ENCODE measurements around the gene TP53I3.

The TP53I3 gene

DNA sequence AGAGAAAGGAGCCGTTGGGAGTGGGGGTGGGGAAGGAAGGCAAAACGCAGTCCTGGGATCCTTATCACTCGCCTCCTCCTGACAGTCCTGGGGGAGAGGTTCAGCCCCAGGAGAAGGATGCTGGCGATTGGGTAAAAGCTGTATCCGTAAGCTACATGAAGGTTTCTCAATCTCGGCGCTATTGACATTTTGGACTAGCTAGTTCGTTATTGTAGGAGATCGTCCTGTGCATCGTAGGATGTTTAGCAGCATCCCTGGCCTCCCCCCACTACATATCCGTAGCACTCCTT is 511 bp upstream of the TP53I3 start:
- DNase-seq (ENCODE audit: low read depth, low spot score) = no peak
- H3K4me3 ChIP-seq (ENCODE audit: low read depth, low read length) = peak overlapping the region; percentile 76
- TF ChIP-seq, protein P1, sequence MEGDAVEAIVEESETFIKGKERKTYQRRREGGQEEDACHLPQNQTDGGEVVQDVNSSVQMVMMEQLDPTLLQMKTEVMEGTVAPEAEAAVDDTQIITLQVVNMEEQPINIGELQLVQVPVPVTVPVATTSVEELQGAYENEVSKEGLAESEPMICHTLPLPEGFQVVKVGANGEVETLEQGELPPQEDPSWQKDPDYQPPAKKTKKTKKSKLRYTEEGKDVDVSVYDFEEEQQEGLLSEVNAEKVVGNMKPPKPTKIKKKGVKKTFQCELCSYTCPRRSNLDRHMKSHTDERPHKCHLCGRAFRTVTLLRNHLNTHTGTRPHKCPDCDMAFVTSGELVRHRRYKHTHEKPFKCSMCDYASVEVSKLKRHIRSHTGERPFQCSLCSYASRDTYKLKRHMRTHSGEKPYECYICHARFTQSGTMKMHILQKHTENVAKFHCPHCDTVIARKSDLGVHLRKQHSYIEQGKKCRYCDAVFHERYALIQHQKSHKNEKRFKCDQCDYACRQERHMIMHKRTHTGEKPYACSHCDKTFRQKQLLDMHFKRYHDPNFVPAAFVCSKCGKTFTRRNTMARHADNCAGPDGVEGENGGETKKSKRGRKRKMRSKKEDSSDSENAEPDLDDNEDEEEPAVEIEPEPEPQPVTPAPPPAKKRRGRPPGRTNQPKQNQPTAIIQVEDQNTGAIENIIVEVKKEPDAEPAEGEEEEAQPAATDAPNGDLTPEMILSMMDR (IDR thresholded peaks at IDR 0.05; ENCODE audit: low read depth, low read length) = no peak
- in situ Hi-C loops (cut with HindIII; ENCODE audit: low sequenced_read_pairs) = no loop called here

DNA sequence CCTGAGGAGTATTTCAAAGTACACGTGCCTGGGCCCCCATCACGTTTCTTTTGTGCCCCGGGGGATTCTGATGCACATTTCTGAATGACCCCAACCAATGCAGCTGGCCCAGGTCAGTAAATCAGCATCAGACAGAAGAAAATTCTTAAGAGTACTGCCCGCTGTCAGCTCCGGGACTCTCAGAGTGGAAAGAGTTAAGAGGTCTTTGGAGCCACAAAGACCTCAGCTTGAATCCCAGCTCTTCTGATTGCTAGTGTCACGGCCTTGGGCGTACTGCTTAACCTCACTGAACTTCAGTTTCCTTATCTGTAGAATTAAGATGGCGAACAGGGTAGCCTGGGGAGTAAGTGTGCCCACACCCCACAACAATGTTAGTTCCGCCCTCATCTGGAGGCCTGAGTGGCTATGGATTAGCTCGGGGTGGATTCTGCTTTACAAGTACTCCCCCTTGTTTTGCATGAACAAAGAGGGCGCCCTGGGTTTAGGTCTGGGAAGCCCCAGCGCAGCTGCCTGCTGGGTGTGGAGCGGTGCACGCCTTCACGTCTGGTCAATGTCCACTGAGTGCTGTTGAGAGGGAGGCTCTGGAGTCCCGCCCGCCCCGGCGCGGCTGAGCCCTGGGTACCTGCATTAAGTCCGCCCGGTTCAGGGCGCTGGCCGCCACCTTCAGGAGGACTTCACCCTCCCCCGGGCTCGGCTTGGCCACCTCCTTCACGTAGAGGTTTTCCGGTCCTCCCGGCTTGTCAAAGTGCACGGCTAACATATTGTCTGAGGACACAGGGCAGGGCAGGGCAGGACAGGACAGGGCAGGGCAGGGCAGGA is 858 bp downstream of the TP53I3 start:
- in situ Hi-C loops (cut with HindIII; ENCODE audit: low sequenced_read_pairs) = no loop called here
- peak overlapping the region; percentile 76 for H3K4me3 ChIP-seq (ENCODE audit: low read depth, low read length)
- TF ChIP-seq, protein P1 (IDR thresholded peaks at IDR 0.05; ENCODE audit: low read depth, low read length) = no peak
- peak; percentile 87 for DNase-seq (ENCODE audit: low read depth, low spot score)

DNA sequence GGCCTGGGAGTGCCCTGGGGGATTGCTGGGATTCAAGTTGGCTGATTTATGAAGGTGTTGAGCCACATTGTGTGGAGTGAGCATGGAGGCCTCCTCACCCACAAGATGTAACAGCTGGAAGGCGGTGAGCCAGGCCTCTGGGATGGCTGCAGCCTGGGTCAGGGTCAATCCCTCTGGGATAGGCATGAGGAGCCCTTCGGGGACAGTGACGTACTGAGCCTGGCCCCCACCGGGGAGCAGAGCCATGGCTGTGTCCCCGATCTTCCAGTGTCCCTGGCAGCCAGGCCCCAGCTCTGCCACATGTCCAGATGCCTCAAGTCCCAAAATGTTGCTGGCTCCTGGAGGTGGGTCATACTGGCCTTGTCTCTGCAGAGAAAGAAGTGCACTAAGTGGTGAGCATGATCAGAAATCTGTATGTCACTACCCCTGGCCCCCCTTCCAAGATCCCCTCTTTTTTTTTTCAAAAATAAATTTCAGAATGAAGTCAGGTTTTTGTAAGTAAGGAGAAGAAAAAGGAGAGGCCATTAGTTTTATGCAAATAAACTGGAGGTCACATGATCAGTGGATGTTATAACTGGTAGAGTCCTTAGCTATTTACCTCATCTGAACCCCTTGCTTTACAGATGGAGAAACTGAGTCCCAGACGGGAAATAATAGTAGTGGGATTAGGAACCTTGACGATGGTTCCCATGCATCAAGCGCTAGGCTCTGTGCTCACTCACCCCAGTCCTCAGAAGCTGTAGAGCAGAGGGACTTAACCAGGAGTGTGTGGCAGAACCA is 1.7 kb downstream of the TP53I3 start:
- in situ Hi-C loops (cut with HindIII; ENCODE audit: low sequenced_read_pairs) = no loop called here
- peak overlapping the region; percentile 76 for H3K4me3 ChIP-seq (ENCODE audit: low read depth, low read length)
- TF ChIP-seq, protein P1 (IDR thresholded peaks at IDR 0.05; ENCODE audit: low read depth, low read length) = no peak
- no peak for DNase-seq (ENCODE audit: low read depth, low spot score)

DNA sequence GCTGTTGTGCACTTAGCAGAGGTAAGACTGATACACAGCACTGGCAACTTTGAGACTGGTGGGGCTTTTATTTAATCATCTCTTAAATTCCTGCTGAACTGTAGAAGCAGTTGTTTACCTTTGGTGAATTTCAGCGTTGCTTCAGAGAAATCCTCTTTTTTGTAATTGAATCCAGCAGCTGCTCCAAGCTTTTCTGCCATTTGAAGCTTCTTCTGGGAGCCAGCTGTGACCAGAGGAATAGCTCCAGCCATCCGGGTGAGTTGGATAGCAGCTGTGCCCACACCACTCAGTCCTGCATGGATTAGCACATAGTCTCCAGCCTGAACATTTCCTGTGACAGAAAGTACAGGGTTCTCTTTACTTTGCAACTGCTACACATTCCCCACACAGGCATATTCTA is 3.9 kb downstream of the TP53I3 start:
- in situ Hi-C loops (cut with HindIII; ENCODE audit: low sequenced_read_pairs) = no loop called here
- no peak for DNase-seq (ENCODE audit: low read depth, low spot score)
- no peak overlapping the region for H3K4me3 ChIP-seq (ENCODE audit: low read depth, low read length)
- TF ChIP-seq, protein P1 (IDR thresholded peaks at IDR 0.05; ENCODE audit: low read depth, low read length) = no peak

DNA sequence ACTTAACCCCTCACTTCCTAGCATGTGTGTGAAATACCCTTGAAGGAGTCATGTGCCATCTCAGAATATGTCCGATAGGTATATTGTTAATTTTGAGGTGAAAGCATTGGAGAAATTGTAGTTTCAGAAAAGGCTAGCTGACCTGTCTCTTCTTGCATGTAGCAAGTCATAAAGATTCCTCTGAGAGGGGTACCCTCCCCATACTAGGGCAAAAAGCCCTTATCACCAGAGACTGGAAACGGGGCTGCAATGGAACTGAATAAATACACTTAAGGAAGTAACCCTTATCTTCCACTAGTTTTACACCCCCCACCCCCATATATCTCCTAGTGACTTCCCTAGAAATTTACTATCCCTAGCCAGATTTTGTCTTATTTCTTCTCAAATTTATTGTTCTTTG is 6.8 kb downstream of the TP53I3 start:
- H3K4me3 ChIP-seq (ENCODE audit: low read depth, low read length) = no peak overlapping the region
- no peak for DNase-seq (ENCODE audit: low read depth, low spot score)
- in situ Hi-C loops (cut with HindIII; ENCODE audit: low sequenced_read_pairs) = no loop called here
- TF ChIP-seq, protein P1 (IDR thresholded peaks at IDR 0.05; ENCODE audit: low read depth, low read length) = no peak

DNA sequence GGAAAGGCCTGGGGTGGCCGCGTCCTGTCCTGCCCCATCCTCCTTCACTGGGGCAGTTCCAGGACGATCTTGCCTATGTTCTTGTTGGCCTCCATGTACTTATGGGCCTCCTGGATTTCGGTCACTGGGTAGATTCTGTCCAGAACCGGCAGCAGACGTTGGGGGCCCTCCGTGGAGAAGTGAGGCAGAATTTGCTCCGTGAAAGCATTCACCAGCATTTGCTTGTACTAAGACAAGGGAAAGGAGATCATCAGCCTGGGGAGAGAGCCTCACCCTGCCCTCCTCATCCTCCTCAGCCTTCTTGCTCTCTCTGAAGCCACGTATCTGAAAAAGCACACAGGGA is 7.1 kb downstream of the TP53I3 start:
- H3K4me3 ChIP-seq (ENCODE audit: low read depth, low read length) = peak overlapping the region; percentile 98
- DNase-seq (ENCODE audit: low read depth, low spot score) = peak; percentile 4
- in situ Hi-C loops (cut with HindIII; ENCODE audit: low sequenced_read_pairs) = no loop called here
- TF ChIP-seq, protein P1 (IDR thresholded peaks at IDR 0.05; ENCODE audit: low read depth, low read length) = no peak
